Measurements from ENCODE around the gene EP400.

Gene EP400

GRCh38 chr12:131912518-131913274 lies 37.0 kb upstream of the EP400 start:
- peak; percentile 87 for FAIRE-seq
- peak; percentile 88 for DNase-seq (ENCODE audit: low spot score)

GRCh38 chr12:131913666-131914065 lies 36.1 kb upstream of the EP400 start:
- DNase-seq (ENCODE audit: low spot score) (no peak), FAIRE-seq (no peak)

GRCh38 chr12:131914179-131914702 lies 35.5 kb upstream of the EP400 start:
- DNase-seq (ENCODE audit: low spot score) (no peak), FAIRE-seq (no peak)

GRCh38 chr12:131915000-131915689 lies 34.6 kb upstream of the EP400 start:
- no peak for FAIRE-seq

GRCh38 chr12:131915823-131916222 lies 33.9 kb upstream of the EP400 start:
- DNase-seq (ENCODE audit: low spot score) (no peak), FAIRE-seq (no peak)

More at GRCh38 chr12:131915000-131915689, 34.6 kb upstream of the EP400 start:
- no peak for DNase-seq (ENCODE audit: low spot score)

- DNase-seq (ENCODE audit: low spot score) (no peak), FAIRE-seq (no peak)
Measured at GRCh38 chr12:131916306-131917138, 33.2 kb upstream of the EP400 start.

- DNase-seq (ENCODE audit: low spot score) (no peak), FAIRE-seq (no peak)
Measured at GRCh38 chr12:131917139-131917710, 32.5 kb upstream of the EP400 start.

GRCh38 chr12:131917711-131918306 lies 31.9 kb upstream of the EP400 start:
- DNase-seq (ENCODE audit: low spot score): no peak
- no peak for FAIRE-seq

- DNase-seq (ENCODE audit: low spot score) (no peak), FAIRE-seq (no peak)
Measured at GRCh38 chr12:131918311-131919050, 31.3 kb upstream of the EP400 start.

- FAIRE-seq (no peak), DNase-seq (ENCODE audit: low spot score) (no peak)
Measured at GRCh38 chr12:131919051-131919347, 30.7 kb upstream of the EP400 start.

GRCh38 chr12:131919366-131920156 lies 30.2 kb upstream of the EP400 start:
- DNase-seq (ENCODE audit: low spot score): no peak
- no peak for FAIRE-seq

- DNase-seq (ENCODE audit: low spot score) (no peak), FAIRE-seq (no peak)
Measured at GRCh38 chr12:131920157-131920508, 29.6 kb upstream of the EP400 start.

GRCh38 chr12:131920902-131921840 lies 28.6 kb upstream of the EP400 start:
- DNase-seq (ENCODE audit: low spot score): no peak
- no peak for FAIRE-seq

GRCh38 chr12:131921866-131922769 lies 27.6 kb upstream of the EP400 start:
- no peak for FAIRE-seq

GRCh38 chr12:131922772-131923171 lies 27.0 kb upstream of the EP400 start:
- FAIRE-seq: no peak

More at GRCh38 chr12:131921866-131922769, 27.6 kb upstream of the EP400 start:
- no peak for DNase-seq (ENCODE audit: low spot score)

GRCh38 chr12:131923260-131923659 lies 26.5 kb upstream of the EP400 start:
- no peak for FAIRE-seq
- DNase-seq (ENCODE audit: low spot score): no peak

More at GRCh38 chr12:131922772-131923171, 27.0 kb upstream of the EP400 start:
- DNase-seq (ENCODE audit: low spot score): no peak
